Thoracic aorta endothelial cell (primary cell): ENCODE data around the gene RPS25. TPM values are rescaled to one million over a fixed set of nuclear protein-coding genes. Genes with fewer than 3 reads are reported as not detected.

Experiments used
- small RNA-seq: library from RNA; depleted of rRNA; stranded (forward); fragments of <200 nt; gene quantifications from one replicate; pipeline ENCODE3, GENCODE V24; 2012
- total RNA-seq: library from RNA; depleted of rRNA; stranded (reverse); fragments of >200 nt; gene quantifications from 2 replicates; pipeline ENCODE4 v1.2.3, GENCODE V29; 2012

RPS25 gene
- total RNA-seq: 1,706 and 2,770 TPM in 2 replicates

DNA sequence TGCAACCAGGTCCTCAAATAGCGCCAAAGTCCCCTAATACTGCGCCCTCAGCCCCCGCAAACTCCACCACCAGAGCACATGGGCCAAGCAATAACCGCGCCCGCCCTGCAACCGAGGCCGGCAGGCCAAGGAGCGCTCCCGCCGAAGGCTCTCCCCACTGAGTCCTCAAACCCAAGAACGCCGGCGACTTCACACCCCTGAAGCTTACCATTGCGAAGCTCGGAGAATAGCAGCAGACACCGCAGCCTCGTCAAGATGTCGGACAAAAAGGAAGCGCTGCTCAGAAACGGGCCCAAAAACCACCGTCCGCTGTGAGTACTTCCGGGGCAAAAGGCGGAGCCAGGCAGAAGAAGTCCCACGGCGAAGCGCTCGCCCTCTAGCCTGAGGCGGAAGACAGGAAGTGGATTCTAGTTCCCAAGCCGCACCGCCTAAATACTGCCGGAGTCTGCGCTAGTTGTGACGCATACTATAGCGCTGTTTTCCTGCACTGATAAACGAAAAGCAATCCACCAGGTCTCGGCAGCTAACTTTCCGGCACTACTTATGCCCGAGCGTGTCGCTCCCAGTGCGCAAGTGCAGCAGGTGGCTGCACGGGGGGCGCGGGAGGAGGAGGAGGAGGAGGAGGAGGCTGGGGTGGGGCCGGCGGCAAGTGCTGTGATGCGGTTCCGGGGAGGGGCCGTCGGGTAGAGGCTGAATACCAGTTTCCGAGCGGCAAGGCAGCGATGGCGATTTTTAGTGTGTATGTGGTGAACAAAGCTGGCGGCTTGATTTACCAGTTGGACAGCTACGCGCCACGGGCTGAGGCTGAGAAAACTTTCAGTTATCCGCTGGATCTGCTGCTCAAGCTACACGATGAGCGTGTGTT is at the start of gene RPS25, which contains the start of gene TRAPPC4:
RPS25 (minus strand) TSS at position 270 of the 865 bp plus-strand sequence; CDS start at position 211, 59 bp downstream.
TRAPPC4 (plus strand) TSS at position 693 of the 865 bp plus-strand sequence; CDS start at position 723, 30 bp downstream.

DNA sequence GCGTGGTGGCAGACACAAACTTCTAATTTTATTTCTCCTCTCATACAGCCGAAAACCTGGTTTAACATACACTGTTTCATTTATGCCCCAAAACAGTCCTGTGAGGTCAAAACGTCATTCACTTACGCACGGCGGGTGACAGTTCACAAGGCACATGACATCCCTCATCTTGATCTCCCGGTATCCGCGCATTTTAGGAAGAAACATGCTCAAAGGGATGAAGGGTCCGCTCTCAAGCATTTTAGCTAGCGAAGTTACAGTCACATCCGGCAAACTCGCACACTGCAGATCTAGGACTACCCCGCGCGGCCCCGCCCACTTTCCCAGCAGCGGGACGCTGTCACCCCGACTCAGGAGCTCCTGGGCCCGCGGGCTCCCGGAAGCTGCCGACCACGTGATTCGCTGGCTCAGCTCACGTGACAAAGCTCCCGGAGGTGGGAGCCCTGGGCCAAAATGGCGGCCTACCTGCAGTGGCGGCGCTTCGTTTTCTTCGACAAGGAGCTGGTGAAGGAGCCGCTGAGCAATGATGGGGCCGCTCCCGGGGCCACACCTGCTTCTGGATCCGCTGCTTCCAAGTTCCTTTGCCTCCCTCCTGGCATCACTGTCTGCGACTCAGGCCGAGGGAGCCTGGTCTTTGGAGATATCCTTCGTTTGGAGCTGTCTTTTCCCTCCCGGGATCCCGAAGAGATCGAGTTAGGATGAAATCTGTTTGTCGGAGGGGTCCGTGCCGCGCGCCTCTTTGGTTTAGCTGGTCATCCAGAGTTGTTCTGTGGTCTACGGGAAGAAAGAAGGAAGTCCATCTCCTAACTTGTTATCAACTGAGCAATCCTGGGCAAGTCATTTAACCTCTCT is 49.5 kb upstream of the RPS25 start, which contains the start of gene VPS11:
VPS11 (plus strand) TSS at position 448 of the 852 bp plus-strand sequence; CDS start at position 454, 6 bp downstream.

DNA sequence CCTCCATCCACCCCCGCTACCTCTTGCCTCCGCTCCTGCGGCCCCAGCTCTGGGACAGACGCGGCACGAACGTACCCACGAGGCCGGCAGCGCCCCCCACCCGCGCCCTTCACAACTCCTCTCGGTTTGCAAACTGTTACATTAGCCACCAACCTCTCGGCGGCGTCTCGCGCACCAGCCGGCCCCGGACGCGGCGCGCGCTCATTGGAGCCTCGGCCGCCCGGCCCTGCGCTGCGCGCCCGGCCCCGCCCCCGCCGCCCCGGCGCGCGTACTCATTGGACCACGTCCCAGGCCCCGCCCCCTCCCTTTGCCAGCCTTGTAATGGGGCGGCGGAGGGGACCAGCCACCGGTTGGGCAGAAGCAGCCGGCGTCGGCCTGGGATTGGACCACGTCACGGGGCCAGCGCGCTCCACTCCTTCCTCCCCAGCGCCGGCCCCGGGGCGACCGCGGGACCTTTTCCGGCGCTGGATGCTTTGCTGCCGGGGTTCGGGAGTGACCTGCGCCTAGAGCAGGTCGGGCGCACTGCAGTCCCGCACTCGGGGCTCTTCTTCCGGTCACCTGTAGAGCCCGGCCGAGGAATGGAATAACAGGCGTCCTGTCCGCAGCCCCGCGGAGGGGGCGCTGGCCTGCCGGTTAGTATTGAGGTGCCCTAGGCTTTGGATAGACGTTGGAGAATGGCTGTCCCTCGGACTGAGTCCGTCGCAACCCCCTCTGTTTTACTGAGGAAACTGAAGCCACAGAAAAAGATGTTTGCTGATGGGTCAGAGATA is 39.0 kb upstream of the RPS25 start, which contains the start of gene HYOU1:
HYOU1 (minus strand) TSS at position 206 of the 770 bp plus-strand sequence. CDS start 1,045 bp downstream, outside the sequence.

DNA sequence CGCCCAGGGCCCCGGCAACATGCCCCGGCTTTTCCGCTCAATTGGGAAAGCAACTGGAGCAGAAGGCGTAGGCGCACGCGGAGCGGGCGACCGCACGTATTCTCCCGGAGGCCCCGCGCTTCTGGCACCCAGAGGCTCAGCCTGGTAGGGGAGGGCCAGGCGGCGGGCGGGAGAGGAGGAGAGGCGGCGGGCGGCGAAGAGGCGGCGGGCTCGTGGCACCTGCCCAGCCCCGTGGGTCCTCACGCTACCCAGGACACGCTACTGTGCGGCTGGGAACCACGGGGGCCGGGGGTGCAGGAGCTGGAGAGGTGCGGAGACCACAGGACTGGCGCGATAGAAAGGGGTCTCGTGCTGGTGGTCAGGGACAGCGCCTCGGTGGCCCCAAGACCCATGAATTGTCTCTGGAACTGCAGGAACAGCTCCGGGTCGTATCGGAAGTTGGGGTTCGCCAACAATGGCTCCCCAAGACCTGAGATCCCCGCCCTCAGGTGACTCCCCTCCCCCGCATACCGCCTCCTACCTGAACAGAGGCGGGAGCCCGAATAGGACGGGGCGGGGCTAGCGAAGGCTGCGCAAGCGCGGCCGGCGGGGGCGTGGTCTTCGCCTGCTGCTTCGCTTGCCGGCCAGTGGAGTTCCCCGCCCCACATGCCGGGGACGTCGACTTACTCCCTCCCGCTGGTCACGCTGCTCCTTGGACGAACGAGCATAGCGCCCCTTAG is 12.3 kb upstream of the RPS25 start, which contains the start of gene SLC37A4:
SLC37A4 (minus strand) TSS at position 549 of the 719 bp plus-strand sequence.

DNA sequence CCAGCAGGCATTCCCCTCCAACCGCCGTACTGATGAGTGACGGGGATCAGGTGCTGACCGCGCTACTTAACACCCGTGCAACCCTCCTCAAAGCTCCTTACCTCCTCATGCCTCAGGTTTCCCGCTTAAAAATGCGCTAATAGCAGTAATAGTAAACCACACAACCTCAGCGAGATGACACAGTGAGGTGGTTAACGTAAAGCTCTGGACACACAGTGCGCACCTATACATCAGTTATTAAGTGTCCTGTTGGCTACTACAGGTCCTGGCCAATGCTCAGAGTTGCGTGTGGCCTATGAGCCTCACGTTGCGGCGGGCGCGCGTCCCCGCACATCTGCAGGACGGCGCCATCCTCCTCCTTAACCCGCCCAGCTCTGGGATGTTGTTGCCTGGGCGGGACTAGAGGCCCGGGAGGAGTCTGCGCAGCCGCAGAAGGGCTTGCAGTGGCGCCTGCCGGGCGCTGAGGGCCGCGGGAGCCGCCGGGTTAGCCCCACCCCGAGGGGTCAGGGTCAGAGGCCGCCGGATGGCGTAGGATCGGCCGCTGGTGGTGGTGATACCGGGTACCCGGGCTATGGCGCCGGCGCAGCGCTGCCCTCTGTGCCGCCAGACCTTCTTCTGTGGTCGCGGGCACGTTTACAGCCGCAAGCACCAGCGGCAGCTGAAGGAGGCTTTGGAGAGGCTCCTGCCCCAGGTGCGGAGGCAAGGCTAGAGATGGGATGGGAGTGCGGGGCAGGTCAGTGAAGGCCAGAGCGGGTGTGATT is 20.3 kb downstream of the RPS25 start, which contains the start of gene CENATAC:
CENATAC (plus strand) TSS at position 512 of the 761 bp plus-strand sequence; CDS start at position 572, 60 bp downstream.

DNA sequence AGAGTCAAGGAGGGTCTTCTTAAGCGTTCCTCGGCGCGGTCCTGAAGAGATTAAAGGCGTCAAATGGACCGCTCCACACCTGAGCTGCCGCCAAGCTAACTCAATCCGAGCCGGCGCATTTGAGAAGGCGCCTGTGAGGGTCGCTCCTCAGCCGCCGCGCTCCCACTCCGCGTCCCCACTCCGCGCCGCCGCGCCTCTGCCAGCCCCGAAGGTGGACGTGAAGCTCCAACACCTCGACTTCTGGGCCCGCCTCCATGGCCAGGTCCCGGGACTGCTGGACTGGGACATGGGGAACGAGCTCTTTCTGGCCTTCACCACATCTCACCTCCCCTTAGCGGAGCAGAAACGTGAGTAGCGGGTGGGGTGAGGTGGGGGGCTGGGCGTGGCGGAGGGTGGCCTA is 46.5 kb downstream of the RPS25 start, which contains the start of gene FOXR1:
FOXR1 (plus strand) TSS at position 116 of the 400 bp plus-strand sequence; CDS start at position 287, 171 bp downstream.

Small RNA genes within 50 kb of the gene (small RNA-seq; reads per million reads assigned to genes)
- gene AP003392.2: not detected
- not detected for gene RF00017
- not detected for gene RF00019

Other genes with a start within 250 kb of the RPS25 start
- gene DDX6, start 227.2 kb downstream of the RPS25 start, total RNA-seq: 198 and 201 TPM in 2 replicates
- gene CXCR5, start 134.5 kb downstream of the RPS25 start, total RNA-seq: not detected in 2 replicates
- gene BCL9L, start 92.4 kb downstream of the RPS25 start, total RNA-seq: 10.4 and 21.6 TPM in 2 replicates
- gene UPK2, start 62.0 kb downstream of the RPS25 start, total RNA-seq: not detected in 2 replicates
- not detected in 2 replicates for gene FOXR1, start 46.6 kb downstream of the RPS25 start, total RNA-seq
- 25.0 and 28.0 TPM in 2 replicates for gene CENATAC, start 20.2 kb downstream of the RPS25 start, total RNA-seq
- 52.0 TPM in 2 replicates for gene TRAPPC4, start 423 bp upstream of the RPS25 start, total RNA-seq
- gene SLC37A4, start 12.5 kb upstream of the RPS25 start, total RNA-seq: 16.9 and 23.3 TPM in 2 replicates
- gene HYOU1, start 38.9 kb upstream of the RPS25 start, total RNA-seq: 193 and 228 TPM in 2 replicates
- gene VPS11, start 49.5 kb upstream of the RPS25 start, total RNA-seq: 23.1 and 25.0 TPM in 2 replicates
- gene HMBS, start 66.5 kb upstream of the RPS25 start, total RNA-seq: 10.9 and 12.3 TPM in 2 replicates
- 29.9 and 36.0 TPM in 2 replicates for gene DPAGT1, start 83.5 kb upstream of the RPS25 start, total RNA-seq
- gene C2CD2L, start 89.0 kb upstream of the RPS25 start, total RNA-seq: 4.4 and 5.5 TPM in 2 replicates
- 19.8 and 21.8 TPM in 2 replicates for gene HINFP, start 103.2 kb upstream of the RPS25 start, total RNA-seq
- 0.13 and 0.57 TPM in 2 replicates for gene ABCG4, start 130.7 kb upstream of the RPS25 start, total RNA-seq
- gene NLRX1, start 150.4 kb upstream of the RPS25 start, total RNA-seq: 8.5 and 13.9 TPM in 2 replicates
- gene NHERF4, start 167.1 kb upstream of the RPS25 start, total RNA-seq: not detected in 2 replicates
- 36.7 and 46.1 TPM in 2 replicates for gene CBL, start 188.0 kb upstream of the RPS25 start, total RNA-seq